Measurements from ENCODE around the gene MRPL10.
"Not testable (repeated sequence)": the region's sequence is repeated elsewhere in the genome, so short reads cannot be mapped to it uniquely, and the experiment has no call there.

MRPL10 gene

GRCh38 chr17:47774987-47775580 is 56.3 kb downstream of the MRPL10 start:
- no peak overlapping the region for H3K27ac ChIP-seq
- TF ChIP-seq CTCF (IDR thresholded peaks at IDR 0.05), result no peak
- no peaks in the 10 kb centered on the region for H3K4me1 ChIP-seq (ENCODE audit: control insufficient read depth in 1 of 2, insufficient read depth in 1 of 2, low read depth in 1 of 2, low read length in 1 of 2)
- peaks cover 96% of the 10 kb centered on the region for H3K27me3 ChIP-seq
- H3K4me3 ChIP-seq (ENCODE audit: low read depth in 1 of 2, low read length in 1 of 2), result no peak overlapping the region
- H3K9me3 ChIP-seq, result no peaks in the 10 kb centered on the region
- H3K36me3 ChIP-seq, result no peaks in the 10 kb centered on the region

GRCh38 chr17:47774331-47774730 is 57.0 kb downstream of the MRPL10 start:
- Histone ChIP-seq H3K4me3 (ENCODE audit: low read depth in 1 of 2, low read length in 1 of 2) (no peak overlapping the region), H3K4me1 (ENCODE audit: control insufficient read depth in 1 of 2, insufficient read depth in 1 of 2, low read depth in 1 of 2, low read length in 1 of 2) (no peaks in the 10 kb centered on the region), H3K36me3 (no peaks in the 10 kb centered on the region), H3K9me3 (no peaks in the 10 kb centered on the region), H3K27me3 (peaks cover 96% of the 10 kb centered on the region), H3K27ac (no peak overlapping the region)
- TF ChIP-seq CTCF (IDR thresholded peaks at IDR 0.05), result no peak

DNA sequence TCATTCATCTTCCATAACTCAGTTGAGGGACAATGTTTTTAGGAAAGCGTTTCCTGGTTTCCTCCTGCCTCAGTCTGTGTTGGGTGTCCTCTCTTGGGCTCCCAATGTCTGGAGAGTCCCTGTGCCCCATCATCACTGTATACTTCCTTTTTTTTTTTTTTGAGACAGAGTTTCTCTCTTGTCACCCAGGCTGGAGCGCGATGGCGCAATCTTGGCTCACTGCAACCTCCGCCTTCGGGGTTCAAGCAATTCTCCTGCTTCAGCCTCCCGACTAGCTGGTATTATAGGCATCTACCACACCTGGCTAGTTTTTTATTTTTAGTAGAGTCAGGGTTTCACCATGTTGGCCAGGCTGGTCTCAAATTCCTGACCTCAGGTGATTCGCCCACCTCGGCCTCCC is 57.7 kb downstream of the MRPL10 start:
- not testable (repeated sequence) for H3K27ac ChIP-seq; H3K36me3 ChIP-seq; H3K4me1 ChIP-seq (ENCODE audit: control insufficient read depth in 1 of 2, insufficient read depth in 1 of 2, low read depth in 1 of 2, low read length in 1 of 2); H3K4me3 ChIP-seq (ENCODE audit: low read depth in 1 of 2, low read length in 1 of 2); H3K9me3 ChIP-seq
- H3K27me3 ChIP-seq, result peaks cover 96% of the 10 kb centered on the region
